ENCODE data around the gene PDIA6.

GRCh38 chr2:10742666-10743065 is 69.9 kb downstream of the PDIA6 start:
- TF ChIP-seq CTCF (IDR thresholded peaks at IDR 0.05) (no peak), REST (IDR thresholded peaks at IDR 0.05; ENCODE audit: insufficient read depth in 1 of 2, low read depth in 2 of 2, low read length in 1 of 2) (no peak)
